ENCODE data around the gene BRINP3. TPM values are rescaled to one million over a fixed set of nuclear protein-coding genes. Genes with fewer than 3 reads are reported as not detected.

Gene BRINP3
- total RNA-seq, 1 donor from 2014 or later, result 0.25 TPM

- Mint-ChIP-seq H3K9me3 (no peaks in the 10 kb centered on the region), H3K27me3 (ENCODE audit: low read depth) (peaks cover 6% of the 10 kb centered on the region), H3K27ac (no peak overlapping the region), H3K36me3 (no peaks in the 10 kb centered on the region), H3K4me1 (peaks cover 3% of the 10 kb centered on the region), H3K4me3 (no peak overlapping the region)
- DNase-seq (ENCODE audit: low spot score in 2 of 2, unreplicated experiment in 2 of 2), result no peak
- TF ChIP-seq CTCF (IDR thresholded peaks at IDR 0.05; ENCODE audit: unreplicated experiment), result no peak
Observed at GRCh38 chr1:190353538-190354101, 124.0 kb downstream of the BRINP3 start.

DNA sequence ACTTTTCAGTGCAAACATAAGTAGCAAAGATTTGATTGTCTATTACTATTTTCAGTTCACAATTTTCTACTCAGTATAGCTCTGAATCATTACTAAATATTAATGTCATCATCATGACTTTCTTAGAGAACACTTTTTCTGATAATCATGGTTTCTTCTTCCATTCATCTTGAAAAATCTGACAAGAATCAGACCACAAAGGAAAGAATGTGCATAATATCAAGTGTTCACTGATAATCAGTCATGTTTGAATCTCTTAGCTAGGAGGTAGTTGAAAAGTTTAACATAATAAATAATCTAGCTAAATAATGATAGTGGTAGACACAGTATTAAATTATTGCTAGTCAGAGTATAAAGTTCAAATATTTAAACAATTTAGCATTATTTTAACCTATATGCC is 133.2 kb downstream of the BRINP3 start:
- no peak for DNase-seq (ENCODE audit: low spot score in 2 of 2, unreplicated experiment in 2 of 2)
- no peaks in the 10 kb centered on the region for H3K36me3 Mint-ChIP-seq
- no peak overlapping the region for H3K4me3 Mint-ChIP-seq
- H3K27me3 Mint-ChIP-seq (ENCODE audit: low read depth), result peaks cover 2% of the 10 kb centered on the region
- no peak for TF ChIP-seq CTCF (IDR thresholded peaks at IDR 0.05; ENCODE audit: unreplicated experiment)
- peaks cover 13% of the 10 kb centered on the region for H3K4me1 Mint-ChIP-seq
- no peaks in the 10 kb centered on the region for H3K9me3 Mint-ChIP-seq
- H3K27ac Mint-ChIP-seq, result no peak overlapping the region

DNA sequence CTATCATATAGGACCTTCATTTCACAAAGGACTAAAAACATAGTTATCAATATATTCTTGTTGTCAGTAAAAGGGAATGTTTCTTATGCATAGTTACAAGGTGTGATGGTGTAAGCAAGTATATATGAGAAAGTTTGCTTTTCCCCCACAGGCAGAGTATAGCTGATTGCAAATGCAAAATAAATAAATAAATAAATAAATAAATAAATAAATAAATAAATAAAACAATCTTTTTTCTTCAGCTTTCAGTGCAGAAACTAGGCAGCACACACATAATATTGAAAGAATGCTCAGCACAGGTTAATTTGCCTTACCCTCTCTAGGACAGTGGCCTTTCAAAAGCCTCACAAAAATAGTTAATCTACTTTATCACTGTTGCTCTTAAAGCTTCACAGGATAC is 138.8 kb downstream of the BRINP3 start:
- H3K4me3 Mint-ChIP-seq, result no peak overlapping the region
- no peak for DNase-seq (ENCODE audit: low spot score in 2 of 2, unreplicated experiment in 2 of 2)
- no peak for TF ChIP-seq CTCF (IDR thresholded peaks at IDR 0.05; ENCODE audit: unreplicated experiment)
- no peaks in the 10 kb centered on the region for H3K9me3 Mint-ChIP-seq
- H3K27ac Mint-ChIP-seq, result no peak overlapping the region
- H3K4me1 Mint-ChIP-seq, result peaks cover 7% of the 10 kb centered on the region
- peaks cover 20% of the 10 kb centered on the region for H3K27me3 Mint-ChIP-seq (ENCODE audit: low read depth)
- no peaks in the 10 kb centered on the region for H3K36me3 Mint-ChIP-seq

GRCh38 chr1:190328871-190329270 is 148.8 kb downstream of the BRINP3 start:
- Mint-ChIP-seq H3K4me1 (no peaks in the 10 kb centered on the region), H3K27ac (no peak overlapping the region), H3K4me3 (no peak overlapping the region), H3K27me3 (ENCODE audit: low read depth) (peaks cover 6% of the 10 kb centered on the region), H3K9me3 (peaks cover 7% of the 10 kb centered on the region), H3K36me3 (no peaks in the 10 kb centered on the region)
- no peak for TF ChIP-seq CTCF (IDR thresholded peaks at IDR 0.05; ENCODE audit: unreplicated experiment)
- DNase-seq (ENCODE audit: low spot score in 2 of 2, unreplicated experiment in 2 of 2), result no peak

- no peak overlapping the region for H3K4me3 Mint-ChIP-seq
- no peaks in the 10 kb centered on the region for H3K4me1 Mint-ChIP-seq
- DNase-seq (ENCODE audit: low spot score in 2 of 2, unreplicated experiment in 2 of 2), result no peak
- no peak overlapping the region for H3K27ac Mint-ChIP-seq
- TF ChIP-seq CTCF (IDR thresholded peaks at IDR 0.05; ENCODE audit: unreplicated experiment), result no peak
- peaks cover 6% of the 10 kb centered on the region for H3K27me3 Mint-ChIP-seq (ENCODE audit: low read depth)
- peaks cover 7% of the 10 kb centered on the region for H3K9me3 Mint-ChIP-seq
- no peaks in the 10 kb centered on the region for H3K36me3 Mint-ChIP-seq
Observed at GRCh38 chr1:190328361-190328760, 149.3 kb downstream of the BRINP3 start.

DNA sequence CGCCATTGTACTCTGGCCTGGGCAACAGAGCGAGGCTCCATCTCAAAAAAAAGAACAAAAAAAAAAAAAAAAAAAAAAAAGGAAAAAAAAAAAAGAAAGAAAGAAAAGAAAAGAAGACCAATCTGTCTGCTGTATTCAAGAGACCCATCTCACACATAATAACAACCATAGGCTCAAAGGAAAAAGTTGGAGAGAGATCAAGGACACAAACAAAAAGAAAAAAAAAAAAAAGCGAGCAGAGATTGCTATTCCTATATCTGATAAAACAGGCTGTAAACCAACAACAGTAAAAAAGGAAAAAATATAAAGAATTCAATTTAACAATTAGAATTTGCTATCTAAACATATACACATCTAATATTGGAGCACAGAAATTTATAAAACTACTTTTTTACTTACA is 150.4 kb downstream of the BRINP3 start:
- DNase-seq (ENCODE audit: low spot score in 2 of 2, unreplicated experiment in 2 of 2), result no peak
- Mint-ChIP-seq H3K9me3 (peaks cover 7% of the 10 kb centered on the region), H3K36me3 (no peaks in the 10 kb centered on the region), H3K4me3 (no peak overlapping the region), H3K27me3 (ENCODE audit: low read depth) (peaks cover 3% of the 10 kb centered on the region), H3K4me1 (no peaks in the 10 kb centered on the region), H3K27ac (no peak overlapping the region)
- no peak for TF ChIP-seq CTCF (IDR thresholded peaks at IDR 0.05; ENCODE audit: unreplicated experiment)

Data from mesothelial cell of epicardium (in vitro differentiated cells).